Stimulated activated CD4-positive, alpha-beta T cell treated with anti-CD3 and anti-CD28 coated beads, Interleukin-2, amount 100 ng/mL, for 4 hours (primary cell): Measurements from ENCODE around the gene ANK3.

Experiments used
- DNase-seq: peaks from one replicate; pipeline ENCODE4 v3.0.0-alpha.2; 2020; ENCODE audit warnings: low read depth

Gene ANK3

GRCh38 chr10:60377042-60377352 lies 12.7 kb downstream of the ANK3 start:
- DNase-seq = no peak

- DNase-seq = no peak
These were observed 13.2 kb downstream of the ANK3 start for GRCh38 chr10:60376221-60377041.

- DNase-seq = no peak
These were observed 14.2 kb downstream of the ANK3 start for GRCh38 chr10:60375293-60376004.

GRCh38 chr10:60374836-60375235 lies 14.8 kb downstream of the ANK3 start:
- DNase-seq = no peak

- no peak for DNase-seq
These were observed 17.2 kb downstream of the ANK3 start for GRCh38 chr10:60372436-60372835.

- DNase-seq = no peak
These were observed 20.1 kb downstream of the ANK3 start for GRCh38 chr10:60369547-60369930.

GRCh38 chr10:60368875-60369546 lies 20.7 kb downstream of the ANK3 start:
- no peak for DNase-seq

GRCh38 chr10:60367901-60368300 lies 21.8 kb downstream of the ANK3 start:
- DNase-seq = no peak

- no peak for DNase-seq
These were observed 22.2 kb downstream of the ANK3 start for GRCh38 chr10:60367431-60367830.

- no peak for DNase-seq
These were observed 22.7 kb downstream of the ANK3 start for GRCh38 chr10:60367024-60367423.

GRCh38 chr10:60363187-60363586 lies 26.5 kb downstream of the ANK3 start:
- no peak for DNase-seq

- no peak for DNase-seq
These were observed 27.2 kb downstream of the ANK3 start for GRCh38 chr10:60362461-60362860.

- DNase-seq = no peak
These were observed 30.6 kb downstream of the ANK3 start for GRCh38 chr10:60359066-60359465.

GRCh38 chr10:60358282-60358681 lies 31.4 kb downstream of the ANK3 start:
- no peak for DNase-seq

GRCh38 chr10:60353519-60354258 lies 36.0 kb downstream of the ANK3 start:
- no peak for DNase-seq

- DNase-seq = no peak
These were observed 37.6 kb downstream of the ANK3 start for GRCh38 chr10:60352105-60352504.

- no peak for DNase-seq
These were observed 38.4 kb downstream of the ANK3 start for GRCh38 chr10:60351191-60351853.

GRCh38 chr10:60350400-60350799 lies 39.3 kb downstream of the ANK3 start:
- DNase-seq = no peak

- no peak for DNase-seq
These were observed 40.2 kb downstream of the ANK3 start for GRCh38 chr10:60349426-60349825.

- no peak for DNase-seq
These were observed 40.7 kb downstream of the ANK3 start for GRCh38 chr10:60348982-60349381.

GRCh38 chr10:60347270-60347669 lies 42.4 kb downstream of the ANK3 start:
- no peak for DNase-seq

GRCh38 chr10:60346661-60347060 lies 43.0 kb downstream of the ANK3 start:
- no peak for DNase-seq
